ENCODE results near the gene PIK3IP1. TPM values are rescaled to one million over a fixed set of nuclear protein-coding genes. Genes with fewer than 3 reads are reported as not detected.

PIK3IP1 gene
- total and polyA plus RNA-seq, 2 donors (not counting 3 experiments of a cell fraction or from before 2014, with no cell fraction given) = 7.7 to 13.2 TPM

- dilution Hi-C loops (cut with MboI; ENCODE audit: extremely low pct_ligation_motif_present, low sequenced_read_pairs) (no loop called here), intact Hi-C loops (cut with micrococcal nuclease) (no loop called here)
- TF ChIP-seq, protein P1, sequence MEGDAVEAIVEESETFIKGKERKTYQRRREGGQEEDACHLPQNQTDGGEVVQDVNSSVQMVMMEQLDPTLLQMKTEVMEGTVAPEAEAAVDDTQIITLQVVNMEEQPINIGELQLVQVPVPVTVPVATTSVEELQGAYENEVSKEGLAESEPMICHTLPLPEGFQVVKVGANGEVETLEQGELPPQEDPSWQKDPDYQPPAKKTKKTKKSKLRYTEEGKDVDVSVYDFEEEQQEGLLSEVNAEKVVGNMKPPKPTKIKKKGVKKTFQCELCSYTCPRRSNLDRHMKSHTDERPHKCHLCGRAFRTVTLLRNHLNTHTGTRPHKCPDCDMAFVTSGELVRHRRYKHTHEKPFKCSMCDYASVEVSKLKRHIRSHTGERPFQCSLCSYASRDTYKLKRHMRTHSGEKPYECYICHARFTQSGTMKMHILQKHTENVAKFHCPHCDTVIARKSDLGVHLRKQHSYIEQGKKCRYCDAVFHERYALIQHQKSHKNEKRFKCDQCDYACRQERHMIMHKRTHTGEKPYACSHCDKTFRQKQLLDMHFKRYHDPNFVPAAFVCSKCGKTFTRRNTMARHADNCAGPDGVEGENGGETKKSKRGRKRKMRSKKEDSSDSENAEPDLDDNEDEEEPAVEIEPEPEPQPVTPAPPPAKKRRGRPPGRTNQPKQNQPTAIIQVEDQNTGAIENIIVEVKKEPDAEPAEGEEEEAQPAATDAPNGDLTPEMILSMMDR (IDR thresholded peaks at IDR 0.05; ENCODE audit: extremely low read depth in 1 of 2, insufficient read depth in 1 of 2, low read depth in 1 of 2, low read length in 2 of 2) = no peak
- TF ChIP-seq, protein P2, sequence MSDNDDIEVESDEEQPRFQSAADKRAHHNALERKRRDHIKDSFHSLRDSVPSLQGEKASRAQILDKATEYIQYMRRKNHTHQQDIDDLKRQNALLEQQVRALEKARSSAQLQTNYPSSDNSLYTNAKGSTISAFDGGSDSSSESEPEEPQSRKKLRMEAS (IDR thresholded peaks at IDR 0.05; ENCODE audit: insufficient read depth, insufficient read length) = no peak
- TF ChIP-seq JUN (IDR thresholded peaks at IDR 0.05; ENCODE audit: borderline replicate concordance, insufficient read depth, insufficient read length, low read depth) (no peak), MYC (IDR thresholded peaks at IDR 0.05; ENCODE audit: low read depth, low read length) (no peak), POLR2AphosphoS5 (IDR thresholded peaks at IDR 0.05; ENCODE audit: insufficient read depth, low read depth, low read length) (no peak), GATA2 (IDR thresholded peaks at IDR 0.05; ENCODE audit: insufficient read depth, insufficient read length, low read depth, low read length) (no peak), EZH2 (IDR thresholded peaks at IDR 0.05; ENCODE audit: borderline replicate concordance, low read depth, low read length, severe bottlenecking) (no peak), FOS (IDR thresholded peaks at IDR 0.05; ENCODE audit: borderline replicate concordance, insufficient read depth, low read length) (no peak), POLR2A (IDR thresholded peaks at IDR 0.05; ENCODE audit: low read depth, low read length) (no peak)
- CTCF ChIA-PET = interaction anchor here (4.2 to 7.9 kb wide), 4 partner anchors 13 to 46 kb away, joined by 33 to 169 read pairs (median 45); partner anchors contain the start of gene PIK3IP1
- DNase-seq (ENCODE audit: low read depth, low spot score) (no peak), FAIRE-seq (no peak)
- Histone ChIP-seq H3K27me3 (ENCODE audit: control insufficient read depth in 2 of 2, insufficient read depth in 2 of 2, low read length in 2 of 2) (no peaks in the 10 kb centered on the region), H3K4me1 (ENCODE audit: control insufficient read depth, extremely low read depth, insufficient read depth, low read length) (no peaks in the 10 kb centered on the region), H3K4me2 (ENCODE audit: insufficient read depth, low read length) (no peak overlapping the region), H3K9me3 (replicated peaks; ENCODE audit: control insufficient read depth, insufficient read depth, low read length) (no peaks in the 10 kb centered on the region), H3K27ac (ENCODE audit: insufficient read depth, low read depth, low read length) (no peak overlapping the region), H3K4me3 (replicated peaks in 1 of 3; ENCODE audit: insufficient read depth in 1 of 3, low read depth in 1 of 3, low read length in 3 of 3) (no peak overlapping the region), H2AFZ (ENCODE audit: low read depth, low read length) (no peak overlapping the region), H3K79me2 (ENCODE audit: control insufficient read depth, insufficient read depth, low read length) (no peaks in the 10 kb centered on the region), H3K36me3 (ENCODE audit: control insufficient read depth in 2 of 2, extremely low read depth in 1 of 2, insufficient read depth in 2 of 2, low read length in 2 of 2) (peaks cover 26 to 49% of the 10 kb centered on the region in 2 experiments), H3K9ac (replicated peaks; ENCODE audit: extremely low read depth, insufficient read depth, low read length) (no peak overlapping the region), H4K20me1 (replicated peaks; ENCODE audit: control insufficient read depth, extremely low read depth, insufficient read depth, low read length) (no peaks in the 10 kb centered on the region), H3K9me1 (replicated peaks; ENCODE audit: control insufficient read depth, extremely low read depth, insufficient read depth, low read length) (no peaks in the 10 kb centered on the region)
- POLR2A ChIA-PET = no interaction called here
- no TSS peak for BruUV-seq (replicated peaks)
Observed at GRCh38 chr22:31275018-31275417, 17.3 kb downstream of the PIK3IP1 start.
